ENCODE measurements around the gene FER1L5. TPM values are rescaled to one million over a fixed set of nuclear protein-coding genes. Genes with fewer than 3 reads are reported as not detected.

Gene FER1L5
- total RNA-seq, 2 experiments from 2014 or later, result not detected

- Histone ChIP-seq H3K36me3 (ENCODE audit: insufficient read depth, low read length) (no peaks in the 10 kb centered on the region), H3K9me3 (ENCODE audit: control insufficient read depth in 1 of 2, insufficient read depth in 1 of 2, low read length in 2 of 2) (no peaks in the 10 kb centered on the region), H3K27me3 (ENCODE audit: control insufficient read depth in 1 of 2, insufficient read depth in 2 of 2, low read length in 2 of 2) (no peaks in the 10 kb centered on the region), H3K4me1 (ENCODE audit: insufficient read depth, low read length) (no peaks in the 10 kb centered on the region), H3K4me3 (ENCODE audit: low read length) (no peak overlapping the region), H3K27ac (ENCODE audit: low read depth in 1 of 2, low read length in 2 of 2) (no peak overlapping the region)
- CTCF ChIA-PET, result no interaction called here
- POLR2A ChIA-PET, result no interaction called here
- no peak overlapping the region for H3K4me3 Mint-ChIP-seq
- peaks cover 3% of the 10 kb centered on the region for H3K27me3 Mint-ChIP-seq
- H3K36me3 Mint-ChIP-seq (ENCODE audit: low read depth), result no peaks in the 10 kb centered on the region
- no peaks in the 10 kb centered on the region for H3K4me1 Mint-ChIP-seq (ENCODE audit: low read depth)
- ATAC-seq (ENCODE audit: poor library complexity), result no peak
- H3K27ac Mint-ChIP-seq, result no peak overlapping the region
- no peak for TF ChIP-seq CTCF (IDR thresholded peaks at IDR 0.05)
- H3K9me3 Mint-ChIP-seq, result no peaks in the 10 kb centered on the region
- intact Hi-C loops (cut with DNase I, micrococcal nuclease), result no loop called here
- DNase-seq, result no peak
These were observed 39.0 kb downstream of the FER1L5 start for GRCh38 chr2:96681540-96681939.

GRCh38 chr2:96683307-96683706 lies 40.7 kb downstream of the FER1L5 start:
- Mint-ChIP-seq H3K27me3 (peaks cover 3% of the 10 kb centered on the region), H3K4me1 (ENCODE audit: low read depth) (no peaks in the 10 kb centered on the region), H3K36me3 (ENCODE audit: low read depth) (no peaks in the 10 kb centered on the region), H3K9me3 (no peaks in the 10 kb centered on the region), H3K4me3 (no peak overlapping the region), H3K27ac (no peak overlapping the region)
- H3K27me3 ChIP-seq (ENCODE audit: control insufficient read depth in 1 of 2, insufficient read depth in 2 of 2, low read length in 2 of 2), result no peaks in the 10 kb centered on the region
- no peak overlapping the region for H3K4me3 ChIP-seq (ENCODE audit: low read length)
- no peak overlapping the region for H3K27ac ChIP-seq (ENCODE audit: low read depth in 1 of 2, low read length in 2 of 2)
- POLR2A ChIA-PET, result no interaction called here
- intact Hi-C loops (cut with DNase I, micrococcal nuclease), result no loop called here
- DNase-seq (no peak), ATAC-seq (ENCODE audit: poor library complexity) (no peak)
- H3K4me1 ChIP-seq (ENCODE audit: insufficient read depth, low read length), result no peaks in the 10 kb centered on the region
- no peaks in the 10 kb centered on the region for H3K9me3 ChIP-seq (ENCODE audit: control insufficient read depth in 1 of 2, insufficient read depth in 1 of 2, low read length in 2 of 2)
- CTCF ChIA-PET, result no interaction called here
- no peaks in the 10 kb centered on the region for H3K36me3 ChIP-seq (ENCODE audit: insufficient read depth, low read length)
- TF ChIP-seq CTCF (IDR thresholded peaks at IDR 0.05), result no peak

GRCh38 chr2:96683972-96684820 lies 41.6 kb downstream of the FER1L5 start:
- Mint-ChIP-seq H3K4me3 (no peak overlapping the region), H3K27ac (no peak overlapping the region), H3K27me3 (peaks cover 3% of the 10 kb centered on the region), H3K36me3 (ENCODE audit: low read depth) (no peaks in the 10 kb centered on the region), H3K9me3 (no peaks in the 10 kb centered on the region), H3K4me1 (ENCODE audit: low read depth) (no peaks in the 10 kb centered on the region)
- TF ChIP-seq CTCF (IDR thresholded peaks at IDR 0.05), result no peak
- H3K27ac ChIP-seq (ENCODE audit: low read depth in 1 of 2, low read length in 2 of 2), result no peak overlapping the region
- no peaks in the 10 kb centered on the region for H3K9me3 ChIP-seq (ENCODE audit: control insufficient read depth in 1 of 2, insufficient read depth in 1 of 2, low read length in 2 of 2)
- no peaks in the 10 kb centered on the region for H3K36me3 ChIP-seq (ENCODE audit: insufficient read depth, low read length)
- H3K27me3 ChIP-seq (ENCODE audit: control insufficient read depth in 1 of 2, insufficient read depth in 2 of 2, low read length in 2 of 2), result no peaks in the 10 kb centered on the region
- H3K4me3 ChIP-seq (ENCODE audit: low read length), result no peak overlapping the region
- POLR2A ChIA-PET, result no interaction called here
- DNase-seq, result no peak
- no peaks in the 10 kb centered on the region for H3K4me1 ChIP-seq (ENCODE audit: insufficient read depth, low read length)
- no peak for ATAC-seq (ENCODE audit: poor library complexity)
- CTCF ChIA-PET, result no interaction called here
- intact Hi-C loops (cut with DNase I, micrococcal nuclease), result no loop called here
